Dermis microvascular lymphatic vessel endothelial cell (primary cell): Measurements from ENCODE around the gene MYADM. TPM values are rescaled to one million over a fixed set of nuclear protein-coding genes. Genes with fewer than 3 reads are reported as not detected.
"Not testable (repeated sequence)": the region's sequence is repeated elsewhere in the genome, so short reads cannot be mapped to it uniquely, and the experiment has no call there.

Experiments
- DNase-seq, 2 donors: peaks; one replicate each; pipeline versions ENCODE4 v3.0.0 to v3.0.0-alpha.2; 2010; ENCODE audit warnings: low read depth in 2 of 2
- total RNA-seq: library from RNA; depleted of rRNA; stranded (reverse); fragments of >200 nt; gene quantifications from 2 replicates; pipeline ENCODE4 v1.2.1, GENCODE V29; 2014

The MYADM gene, protein sequence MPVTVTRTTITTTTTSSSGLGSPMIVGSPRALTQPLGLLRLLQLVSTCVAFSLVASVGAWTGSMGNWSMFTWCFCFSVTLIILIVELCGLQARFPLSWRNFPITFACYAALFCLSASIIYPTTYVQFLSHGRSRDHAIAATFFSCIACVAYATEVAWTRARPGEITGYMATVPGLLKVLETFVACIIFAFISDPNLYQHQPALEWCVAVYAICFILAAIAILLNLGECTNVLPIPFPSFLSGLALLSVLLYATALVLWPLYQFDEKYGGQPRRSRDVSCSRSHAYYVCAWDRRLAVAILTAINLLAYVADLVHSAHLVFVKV
- total RNA-seq: 5.9 and 12.5 TPM in 2 replicates

DNA sequence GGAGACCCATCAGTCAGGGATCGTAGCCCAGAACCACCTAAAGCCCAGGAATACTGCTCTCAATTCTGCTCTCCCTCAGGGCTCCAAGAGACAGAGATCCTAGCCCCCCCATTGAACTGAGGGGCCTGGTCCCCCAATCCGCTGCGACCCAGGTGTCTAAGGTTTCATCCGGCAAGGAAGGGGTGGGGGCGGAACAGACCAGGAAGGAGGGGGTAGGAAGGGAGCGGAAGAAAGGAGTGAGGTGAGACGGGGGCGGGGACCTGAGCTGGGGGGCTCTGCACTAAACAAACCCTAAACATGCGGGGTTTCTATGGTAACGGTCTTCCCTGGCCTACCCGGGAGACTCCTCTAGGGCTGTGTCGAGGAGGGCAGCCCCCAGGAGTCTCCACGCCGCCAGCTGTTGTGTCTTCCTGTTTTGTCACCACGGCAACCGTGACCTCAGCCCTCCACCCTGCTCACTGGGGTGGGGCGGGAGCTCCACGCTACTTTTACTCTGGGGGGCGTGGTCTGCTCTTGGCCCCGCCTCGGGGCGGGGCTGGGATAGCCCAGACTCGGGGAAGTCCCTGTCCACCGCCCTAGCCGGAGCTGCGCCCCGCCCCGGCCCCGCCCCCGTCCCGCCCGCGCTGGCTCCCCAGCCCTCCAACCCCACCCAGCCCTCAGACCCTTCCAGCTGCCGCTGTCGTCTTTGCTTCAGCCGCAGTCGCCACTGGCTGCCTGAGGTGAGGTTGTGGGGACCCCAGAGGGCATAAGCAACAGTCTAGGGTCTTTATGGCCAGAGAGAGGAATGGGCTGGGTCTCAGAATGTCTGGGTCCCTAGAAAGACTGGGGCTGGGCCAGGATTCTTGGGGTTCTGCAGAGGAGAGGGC lies at the start of gene MYADM:
Gene MYADM, plus strand, starts transcription at position 659 of the 866 bp plus-strand sequence. CDS start 5,647 bp downstream, outside the sequence.
- DNase-seq: peak; percentile 98 to 99

DNA sequence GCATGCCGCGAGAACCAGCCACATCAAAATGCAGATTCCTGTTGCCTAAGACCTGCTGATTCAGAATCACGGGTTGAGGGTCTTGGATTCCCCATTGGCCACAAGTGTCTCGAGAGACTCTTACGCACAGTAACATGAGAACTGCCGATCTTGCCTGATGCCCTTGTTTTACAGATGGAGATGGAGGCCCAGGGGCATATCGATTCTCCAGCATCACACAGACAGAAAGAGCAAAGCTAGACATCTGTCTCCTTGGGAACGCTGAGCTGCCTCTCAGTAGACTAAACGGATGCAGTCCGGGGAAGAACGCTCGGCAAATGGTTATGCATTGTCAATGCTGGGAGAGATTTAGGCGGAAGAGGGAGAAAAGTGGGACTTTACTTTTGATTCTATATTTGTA lies 48.9 kb upstream of the MYADM start:
- no peak for DNase-seq

DNA sequence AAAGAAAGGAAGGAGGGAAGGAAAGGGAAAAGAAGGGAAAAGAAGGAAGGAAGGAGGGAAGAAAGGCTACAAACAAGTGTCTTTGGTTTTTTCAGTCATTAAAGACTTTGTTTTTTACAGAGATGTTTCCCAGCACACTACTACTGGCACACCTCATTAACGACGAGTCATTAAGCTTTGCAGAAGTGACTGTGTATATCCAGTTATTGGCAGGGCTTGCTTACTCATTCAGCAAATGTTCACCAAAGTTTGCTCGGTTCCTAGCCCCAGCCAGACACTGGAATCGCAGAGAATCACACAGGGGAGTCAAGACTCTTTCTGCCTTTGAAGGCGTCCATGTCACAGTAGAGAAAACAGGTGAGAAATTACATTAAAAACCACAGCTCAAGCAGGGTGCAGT lies 47.8 kb upstream of the MYADM start:
- no peak for DNase-seq

DNA sequence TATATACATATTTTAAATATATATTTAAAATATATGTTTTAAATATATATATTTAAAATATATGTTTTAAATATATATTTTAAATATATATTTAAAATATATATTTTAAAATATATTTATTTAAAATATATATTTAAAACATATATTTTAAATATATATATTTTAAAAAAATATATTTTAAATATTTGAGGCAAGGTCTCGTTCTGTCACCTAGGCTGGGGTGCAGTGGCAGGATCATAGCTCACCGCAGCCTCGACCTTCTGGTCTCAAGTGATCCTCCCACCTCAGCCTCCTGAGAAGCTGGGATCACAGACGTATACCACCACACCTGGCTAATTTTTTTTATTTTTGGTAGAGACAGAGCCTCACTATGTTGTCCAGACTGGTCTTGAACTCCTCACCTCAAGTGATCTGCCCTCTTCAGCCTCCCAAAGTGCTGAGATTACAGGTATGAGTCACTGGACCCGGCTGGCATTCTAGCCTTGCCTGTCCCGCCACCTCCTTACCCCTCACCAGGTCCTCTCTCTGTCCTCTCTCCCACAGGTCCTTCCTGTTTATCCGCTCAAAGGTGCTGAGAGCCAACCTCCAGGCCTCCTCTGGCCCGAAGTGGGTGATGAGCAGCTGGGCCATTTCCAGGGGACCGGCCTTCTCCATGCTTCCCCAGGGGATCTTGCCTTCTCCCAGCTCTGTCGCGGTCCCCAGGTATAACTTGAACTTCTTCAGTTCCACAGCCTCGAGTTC lies 44.1 kb upstream of the MYADM start:
- DNase-seq: no peak

DNA sequence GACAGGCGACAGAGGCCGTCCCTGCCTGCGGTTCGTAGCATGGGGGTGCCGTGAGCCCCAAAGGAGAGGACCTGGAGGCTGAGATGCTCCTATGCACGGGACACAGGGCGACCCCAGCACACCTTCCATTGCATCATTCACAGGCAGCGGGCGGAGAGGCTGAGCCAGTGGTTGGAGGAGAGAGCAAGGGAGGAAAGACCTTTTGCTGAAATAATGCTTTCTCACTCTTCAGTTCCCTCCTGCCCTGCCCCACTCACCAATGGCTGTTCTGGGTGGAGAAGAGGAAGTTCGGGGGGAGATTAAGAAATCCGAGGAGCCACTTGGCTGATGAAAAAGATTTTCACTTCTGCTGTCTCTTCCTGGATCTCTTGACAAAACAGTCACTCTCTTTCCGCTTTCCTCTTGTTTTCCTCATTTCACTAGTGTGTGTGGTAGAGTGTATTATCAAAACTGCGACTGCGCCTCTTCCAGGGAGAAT lies 43.5 kb upstream of the MYADM start, which contains the start of gene NLRP12:
Gene NLRP12, minus strand, starts transcription at position 181 of the 478 bp plus-strand sequence. Its CDS starts 140 bp downstream, at position 41.
- no peak for DNase-seq

DNA sequence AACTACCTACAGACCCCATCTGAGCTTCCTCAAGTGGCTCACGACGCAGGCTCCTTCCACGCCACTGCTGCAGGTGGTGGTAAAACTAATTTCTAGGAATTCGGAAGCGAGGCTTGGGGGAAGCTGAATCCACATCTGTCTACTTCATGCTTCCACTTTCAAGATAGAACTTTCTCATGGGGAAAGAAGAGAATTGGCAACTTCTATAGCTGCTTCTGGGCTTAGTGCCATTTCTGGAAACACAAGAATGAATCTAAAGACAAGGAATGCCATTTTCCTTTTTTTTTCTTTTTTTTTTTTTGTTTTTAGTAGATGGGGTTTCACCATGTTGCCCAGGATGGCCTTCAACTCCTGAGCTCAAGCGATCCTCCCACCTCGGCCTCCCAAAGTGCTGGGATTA lies 40.8 kb upstream of the MYADM start:
- no peak for DNase-seq

DNA sequence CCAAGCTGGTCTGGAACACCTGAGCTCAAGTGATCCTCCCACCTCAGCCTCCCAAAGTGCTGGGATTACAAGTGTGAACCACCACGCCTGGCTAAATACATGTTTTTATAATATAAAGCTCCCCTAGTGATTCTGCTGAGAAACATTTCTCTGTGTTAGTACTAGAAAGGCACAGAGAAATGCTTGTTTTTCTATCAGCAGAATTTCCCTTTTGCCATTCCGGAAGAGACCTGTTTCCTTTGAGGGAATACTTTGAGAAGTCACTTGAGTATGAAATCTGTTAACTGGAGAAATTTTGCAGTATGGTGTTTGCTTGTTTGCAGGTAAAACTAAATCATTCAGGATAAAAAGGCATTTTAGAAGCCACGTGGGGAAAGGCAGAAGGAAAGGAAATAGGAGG lies 39.2 kb upstream of the MYADM start:
- peak in 1 of 2 donors; percentile 64 for DNase-seq

DNA sequence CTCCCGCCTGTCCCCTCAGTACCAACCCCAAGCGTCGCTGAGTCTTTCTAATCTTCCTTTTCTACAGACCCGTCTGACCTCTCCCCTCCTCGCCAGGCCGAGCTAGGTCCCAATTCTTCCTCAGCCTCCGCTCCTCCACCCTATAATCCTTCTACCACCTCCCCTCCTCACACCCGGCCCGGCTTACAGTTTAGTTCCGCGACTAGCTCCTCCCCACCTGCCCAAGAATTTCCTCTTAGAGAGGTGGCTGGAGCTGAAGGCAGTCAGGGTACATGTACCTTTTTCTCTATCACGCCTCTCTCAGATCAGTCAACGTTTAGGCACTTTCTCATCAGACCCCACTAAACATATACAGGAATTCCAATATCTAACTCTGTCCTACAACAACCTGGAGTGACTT lies 34.8 kb upstream of the MYADM start:
- DNase-seq: not testable (repeated sequence)

DNA sequence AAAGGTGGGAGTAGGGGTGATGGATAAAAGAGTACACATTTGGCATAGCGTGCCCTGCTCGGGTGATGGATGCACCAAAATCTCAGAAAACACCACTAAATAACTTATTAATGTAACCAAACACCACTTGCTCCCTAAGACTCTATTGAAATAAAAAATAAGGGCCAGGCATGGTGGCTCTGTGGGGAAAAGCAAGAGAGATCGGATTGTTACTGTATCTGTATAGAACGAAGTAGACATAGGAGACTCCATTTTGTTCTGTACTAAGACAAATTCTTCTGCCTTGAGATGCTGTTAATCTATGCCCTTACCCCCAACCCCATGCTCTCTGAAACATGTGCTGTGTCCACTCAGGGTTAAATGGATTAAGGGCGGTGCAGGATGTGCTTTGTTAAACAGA lies 29.2 kb upstream of the MYADM start:
- DNase-seq: not testable (repeated sequence)

DNA sequence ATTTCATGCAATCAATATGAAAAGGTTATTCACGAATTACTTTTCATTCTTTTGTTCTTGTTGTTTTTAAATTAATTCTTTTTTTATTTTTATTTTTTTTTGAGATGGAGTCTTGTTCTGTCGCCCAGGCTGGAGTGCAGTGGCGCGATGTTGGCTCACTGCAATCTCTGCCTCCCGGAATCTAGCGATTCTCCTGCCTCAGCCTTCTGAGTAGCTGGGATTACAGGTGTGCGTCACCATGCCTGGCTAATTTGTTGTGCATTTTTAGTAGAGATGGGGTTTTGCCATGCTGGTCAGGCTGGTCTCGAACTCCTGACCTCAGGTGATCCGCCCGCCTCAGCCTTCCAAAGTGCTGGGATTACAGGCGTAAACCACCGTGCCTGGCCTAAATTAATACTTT lies 27.4 kb upstream of the MYADM start:
- DNase-seq: not testable (repeated sequence)

DNA sequence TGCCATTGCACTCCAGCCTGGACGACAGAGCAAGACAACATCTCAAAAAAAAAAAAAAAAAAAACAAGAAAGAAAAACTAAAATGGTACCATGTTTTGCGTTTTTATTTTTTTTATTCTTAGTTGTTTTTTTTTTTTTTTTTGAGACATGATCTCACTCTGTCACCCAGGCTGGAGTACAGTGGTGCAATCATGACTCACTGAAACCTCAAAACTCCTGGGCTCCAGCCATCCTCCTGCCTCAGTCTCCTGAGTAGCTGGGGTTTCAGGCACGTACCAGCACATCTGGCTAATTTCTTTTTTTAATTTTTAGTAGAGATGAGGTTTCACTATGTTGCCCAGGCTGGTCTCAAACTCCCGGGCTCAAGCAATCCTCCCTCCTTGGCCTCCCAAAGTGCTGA lies 26.8 kb upstream of the MYADM start:
- DNase-seq: not testable (repeated sequence)

DNA sequence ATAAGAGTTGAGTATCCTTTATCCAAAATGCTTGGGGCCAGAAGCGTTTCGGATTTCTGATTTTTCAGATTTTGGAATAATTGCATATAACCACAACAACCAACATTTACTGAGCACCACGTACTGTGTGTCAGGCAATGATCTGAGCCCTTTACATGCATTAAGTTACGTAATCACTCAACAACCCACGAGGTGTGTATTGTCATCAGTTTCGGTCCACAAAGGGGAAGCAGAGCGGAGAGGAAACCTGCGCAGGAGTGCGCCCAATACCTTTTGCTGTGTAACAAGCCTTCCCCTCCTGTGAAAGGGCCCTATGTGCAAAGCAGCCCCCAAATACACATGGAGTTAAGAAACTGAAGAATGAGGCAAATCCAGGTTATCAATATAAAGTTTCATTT lies 22.8 kb upstream of the MYADM start:
- DNase-seq: no peak

DNA sequence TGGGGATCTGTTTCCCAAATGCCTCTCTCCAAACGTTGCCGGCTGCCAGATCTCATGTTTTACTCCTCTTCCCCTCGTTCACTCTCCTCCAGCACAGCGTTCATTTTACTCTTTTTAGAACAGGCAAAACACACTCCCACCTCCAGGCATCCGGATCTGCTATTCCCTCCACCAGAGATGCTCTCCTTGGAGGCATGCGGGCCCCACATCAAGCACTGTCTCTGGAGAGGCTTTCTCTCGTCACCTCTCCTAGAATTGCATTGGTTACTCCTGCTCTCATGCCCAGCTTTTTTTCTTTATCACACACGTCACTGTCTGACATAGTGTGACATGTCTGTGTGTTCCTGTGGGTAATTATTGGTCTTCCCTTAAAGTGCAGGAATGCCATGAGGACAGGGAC lies 20.1 kb upstream of the MYADM start:
- DNase-seq: no peak

DNA sequence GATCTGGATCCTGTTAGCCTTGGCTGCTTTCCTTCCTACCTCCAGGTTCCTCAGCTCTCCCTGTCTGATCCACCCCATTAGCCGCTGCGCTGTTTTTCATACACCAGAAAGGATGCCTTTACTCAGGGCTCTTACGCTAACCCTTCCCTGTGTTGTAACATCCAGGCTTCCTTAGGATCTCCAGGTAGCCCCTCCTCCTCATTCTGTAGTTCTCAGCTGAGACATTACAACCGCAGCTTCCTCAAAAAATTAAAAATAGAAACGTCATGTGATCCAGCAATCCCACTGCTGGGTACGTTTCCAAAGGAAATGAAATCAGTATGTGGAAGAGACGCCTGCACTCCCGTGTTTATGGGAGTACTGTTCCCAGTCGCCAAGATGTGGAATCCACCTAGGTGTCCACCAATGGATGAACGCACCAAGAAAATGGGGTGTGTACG lies 18.4 kb upstream of the MYADM start:
- peak; percentile 60 to 91 for DNase-seq

DNA sequence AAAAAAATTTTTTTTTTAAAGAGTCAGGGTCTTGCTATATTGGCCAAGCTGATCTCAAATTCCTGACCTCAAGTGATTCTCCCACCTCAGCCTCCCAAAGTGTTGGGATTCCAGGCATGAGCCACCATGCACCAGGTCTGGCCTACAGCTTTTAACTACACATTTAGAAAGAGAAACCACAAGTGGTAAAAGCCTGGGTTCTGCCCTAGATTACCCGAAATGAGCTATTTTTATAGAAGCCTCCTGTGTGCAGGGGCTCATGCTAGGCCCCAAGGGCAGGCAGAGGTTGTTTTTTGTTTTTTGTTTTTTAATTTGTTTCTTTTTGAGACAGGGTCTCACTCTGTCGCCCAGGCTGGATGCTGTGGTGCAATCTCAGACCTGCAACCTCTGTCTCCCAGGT lies 14.0 kb upstream of the MYADM start:
- no peak for DNase-seq

DNA sequence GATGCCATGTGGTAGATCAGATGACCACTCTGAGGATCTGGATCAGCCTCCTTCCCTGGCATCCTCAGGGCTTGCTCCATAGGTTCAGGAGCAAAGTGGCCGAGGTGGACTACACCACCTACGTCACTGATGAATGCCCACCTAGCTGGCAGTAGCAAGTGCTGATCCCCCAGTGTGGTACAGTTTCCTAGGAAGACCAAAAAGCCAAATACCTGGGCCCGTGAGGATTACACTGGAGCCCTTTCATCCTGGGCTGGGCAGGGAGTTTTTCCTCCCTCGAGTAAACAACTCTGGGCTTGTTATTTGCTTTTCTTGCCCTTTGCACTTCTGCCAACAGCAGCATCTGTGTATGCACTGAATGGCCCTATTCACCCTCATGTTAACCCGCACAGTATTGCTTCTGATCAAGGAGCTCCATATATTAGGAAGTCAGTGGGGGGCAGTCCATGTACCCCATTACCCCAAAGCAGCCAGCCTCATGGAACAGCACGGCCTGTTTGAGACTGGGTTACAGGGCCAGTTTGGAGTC lies 3.3 kb upstream of the MYADM start:
- no peak for DNase-seq

DNA sequence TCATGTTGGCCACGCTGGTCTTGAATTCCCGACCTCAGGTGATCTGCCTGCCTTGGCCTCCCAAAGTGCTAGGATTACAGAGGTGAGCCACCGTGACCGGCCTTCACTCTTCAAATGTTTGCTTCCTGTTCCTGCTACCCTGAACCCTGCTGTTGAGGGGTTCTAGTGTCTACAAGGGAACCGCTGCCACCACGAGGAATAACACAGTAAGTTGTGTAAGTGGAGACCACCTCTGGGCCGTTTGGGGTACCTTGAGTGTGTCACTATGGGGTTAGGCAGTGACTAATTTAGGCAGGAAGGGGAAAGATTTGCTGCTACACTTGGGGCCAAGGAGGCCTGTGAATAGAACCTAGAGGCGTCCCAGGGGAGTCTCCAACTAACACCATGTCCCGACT lies 2.2 kb upstream of the MYADM start:
- DNase-seq: no peak

DNA sequence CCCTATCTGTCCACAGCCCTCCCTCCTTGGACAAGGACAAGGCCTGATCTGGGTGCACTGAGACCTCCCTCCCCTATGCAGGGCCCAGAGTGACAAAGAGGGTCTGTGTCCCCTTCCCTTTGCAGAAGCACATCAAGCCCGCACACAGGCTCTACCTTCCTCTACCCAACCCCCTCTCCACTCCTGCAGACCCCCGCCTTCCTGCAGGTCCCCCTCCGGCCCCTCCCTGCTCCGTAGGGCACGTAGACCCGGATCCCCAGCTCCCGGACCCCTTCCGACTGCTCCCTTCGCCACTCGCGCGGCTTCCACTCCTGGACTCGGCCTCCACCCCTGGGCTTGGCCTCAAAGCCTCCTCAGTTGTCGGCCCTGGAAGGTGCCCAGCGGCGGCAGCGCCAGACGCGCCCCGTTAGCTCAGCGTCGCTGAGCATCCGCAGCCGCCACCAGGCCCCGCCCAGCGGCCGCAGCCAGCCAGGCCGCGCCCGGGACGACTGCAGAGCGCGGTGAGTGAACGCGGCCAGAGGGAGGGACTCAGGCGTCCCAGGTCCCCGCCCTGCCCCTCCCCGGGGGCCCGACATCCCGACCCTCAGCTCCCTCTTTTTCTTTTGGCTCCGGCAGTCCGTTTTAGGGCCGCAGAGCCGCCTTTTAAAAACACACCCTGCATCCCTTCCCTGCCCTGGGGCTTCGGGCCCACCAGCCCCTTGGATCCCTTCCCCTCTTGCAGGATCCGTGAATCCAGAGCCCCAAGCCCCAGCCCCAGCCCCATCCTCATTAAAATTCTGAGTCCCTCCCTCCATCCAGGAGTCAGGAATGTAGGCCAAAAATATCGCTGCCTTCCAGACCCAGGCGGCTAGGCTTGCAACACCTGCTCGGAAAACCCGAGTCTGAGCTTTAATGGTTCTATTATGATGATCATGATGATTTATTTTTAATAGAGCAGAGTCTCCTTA lies 1.5 kb upstream of the MYADM start:
- DNase-seq: peak in 1 of 2 donors; percentile 69

DNA sequence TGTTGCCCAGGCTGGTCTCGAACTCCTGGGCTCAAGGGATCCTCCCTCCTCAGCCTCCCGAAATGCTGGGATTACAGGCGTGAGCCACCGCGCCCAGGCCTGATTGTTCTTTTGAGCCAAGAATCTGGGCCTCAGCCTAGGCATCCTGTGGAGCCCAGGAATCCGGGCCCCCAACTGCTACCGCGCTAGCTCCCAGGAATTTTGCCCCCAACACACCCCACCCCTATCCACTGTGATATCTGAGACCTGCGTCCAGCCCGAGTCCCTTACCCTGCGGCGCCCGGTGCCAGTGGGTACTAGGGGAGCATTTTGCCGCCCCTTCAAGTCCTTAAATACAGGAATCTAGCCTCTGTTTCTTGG lies 838 bp upstream of the MYADM start:
- DNase-seq: no peak
